GM23338 (cell line): Measurements from ENCODE around the gene CNTNAP2. TPM values are rescaled to one million over a fixed set of nuclear protein-coding genes. Genes with fewer than 3 reads are reported as not detected.
"Not testable (repeated sequence)": the region's sequence is repeated elsewhere in the genome, so short reads cannot be mapped to it uniquely, and the experiment has no call there.

Experiments used
- ATAC-seq: fragments of 200-7000 bp; cut with Tn5 transposase; 3 replicates; pipeline ENCODE4 v1.9.1; 2020
- DNase-seq: peaks from one replicate; pipeline ENCODE4 v3.0.0-alpha.2; 2015; ENCODE audit warnings: low spot score
- H2AFZ ChIP-seq: fragments of 200-600 bp; sonication (generic); 2 replicates; pipeline ENCODE4 v1.8.0; 2016; ENCODE audit warnings: antibody characterized with exemption, mild to moderate bottlenecking, moderate library complexity
- H3F3A ChIP-seq: fragments of 200-600 bp; sonication (generic); replicated peaks from 2 replicates; pipeline ENCODE4 v1.8.0; 2017; ENCODE audit warnings: antibody characterized with exemption, mixed run types, low read depth
- H3K27ac ChIP-seq: fragments of 200-600 bp; sonication (generic); 2 replicates; pipeline ENCODE4 v1.6.1; 2016; ENCODE audit warnings: low read depth
- H3K27me3 ChIP-seq: fragments of 200-600 bp; sonication (generic); 2 replicates; pipeline ENCODE4 v1.8.0; 2016; ENCODE audit warnings: mild to moderate bottlenecking, mixed run types, moderate library complexity; ENCODE audit not compliant: insufficient read depth
- H3K36me3 ChIP-seq: fragments of 200-600 bp; sonication (generic); 2 replicates; pipeline ENCODE4 v1.8.0; 2016; ENCODE audit warnings: mild to moderate bottlenecking; ENCODE audit not compliant: insufficient read depth
- H3K4me1 ChIP-seq: fragments of 200-600 bp; sonication (generic); 2 replicates; pipeline ENCODE4 v1.8.0; 2016; ENCODE audit warnings: mild to moderate bottlenecking, moderate library complexity; ENCODE audit not compliant: insufficient read depth
- H3K4me2 ChIP-seq: fragments of 200-600 bp; sonication (generic); 2 replicates; pipeline ENCODE4 v1.7.1; 2017; ENCODE audit warnings: mixed run types
- H3K4me3 ChIP-seq: fragments of 200-600 bp; sonication (generic); 2 replicates; pipeline ENCODE4 v1.6.1; 2016; ENCODE audit warnings: mixed run types
- H3K79me2 ChIP-seq: fragments of 200-600 bp; sonication (generic); replicated peaks from 2 replicates; pipeline ENCODE4 v1.8.0; 2017; ENCODE audit warnings: mild to moderate bottlenecking; ENCODE audit not compliant: insufficient read depth
- H3K9me2 ChIP-seq: fragments of 200-600 bp; sonication (generic); 2 replicates; pipeline ENCODE4 v1.8.0; 2017; ENCODE audit not compliant: insufficient read depth
- H4K20me1 ChIP-seq: fragments of 200-600 bp; sonication (generic); replicated peaks from 2 replicates; pipeline ENCODE4 v1.8.0; 2017; ENCODE audit warnings: mild to moderate bottlenecking; ENCODE audit not compliant: insufficient read depth
- H3K27ac Mint-ChIP-seq: 2 replicates; pipeline ENCODE4 v1.8.0; 2020; ENCODE audit warnings: inconsistent platforms, mild to moderate bottlenecking, moderate library complexity, mixed read lengths
- H3K27me3 Mint-ChIP-seq: 3 replicates; pipeline ENCODE4 v1.8.0; 2022; ENCODE audit warnings: low read depth, mild to moderate bottlenecking, moderate library complexity, mixed read lengths, inconsistent platforms; ENCODE audit not compliant: insufficient read depth, poor library complexity
- H3K36me3 Mint-ChIP-seq: 3 replicates; pipeline ENCODE4 v1.8.0; 2021; ENCODE audit warnings: low read depth, mild to moderate bottlenecking, inconsistent platforms, moderate library complexity, mixed read lengths
- H3K4me1 Mint-ChIP-seq: 3 replicates; pipeline ENCODE4 v1.8.0; 2020; ENCODE audit warnings: mild to moderate bottlenecking, inconsistent platforms, mixed read lengths
- H3K4me3 Mint-ChIP-seq: 3 replicates; pipeline ENCODE4 v1.8.0; 2021; ENCODE audit warnings: moderate library complexity, mild to moderate bottlenecking, inconsistent platforms, mixed read lengths
- H3K9me3 Mint-ChIP-seq: 3 replicates; pipeline ENCODE4 v1.8.0; 2020; ENCODE audit warnings: moderate library complexity, mild to moderate bottlenecking, inconsistent platforms, mixed read lengths
- CREB1 ChIP-seq: fragments of 250-450 bp; sonication (Bioruptor Pico); IDR thresholded peaks from 2 replicates; pipeline ENCODE4 v1.5.0; 2020; ENCODE audit warnings: low read depth, mild to moderate bottlenecking, moderate library complexity
- EZH2 ChIP-seq: fragments of 200-600 bp; sonication (generic); IDR thresholded peaks from one replicate; pipeline ENCODE4 v1.8.0; 2017; ENCODE audit warnings: antibody characterized with exemption, mild to moderate bottlenecking, low read depth; ENCODE audit not compliant: unreplicated experiment
- EZH2phosphoT487 ChIP-seq: fragments of 200-600 bp; sonication (generic); IDR thresholded peaks from one replicate; pipeline ENCODE4 v1.8.1; 2018; ENCODE audit warnings: antibody characterized with exemption; ENCODE audit not compliant: unreplicated experiment
- JUNB ChIP-seq: IDR thresholded peaks from one replicate; pipeline ENCODE4 v1.6.1; 2016; ENCODE audit warnings: antibody characterized with exemption; ENCODE audit not compliant: unreplicated experiment
- NANOG ChIP-seq: IDR thresholded peaks from 2 replicates; pipeline ENCODE4 v1.6.1; 2016; ENCODE audit warnings: antibody characterized with exemption, borderline replicate concordance
- POLR2AphosphoS5 ChIP-seq: IDR thresholded peaks from 2 replicates; pipeline ENCODE4 v1.6.1; 2016; ENCODE audit warnings: antibody characterized with exemption, low read depth
- STAT1 ChIP-seq: IDR thresholded peaks from one replicate; pipeline ENCODE4 v1.6.1; 2016; ENCODE audit warnings: antibody characterized with exemption; ENCODE audit not compliant: unreplicated experiment
- ZNF114 ChIP-seq: fragments of 250-450 bp; sonication (Bioruptor Pico); IDR thresholded peaks from 2 replicates; pipeline ENCODE4 v1.5.0; 2020; ENCODE audit warnings: mild to moderate bottlenecking, moderate library complexity
- ZNF331 ChIP-seq: fragments of 250-450 bp; sonication (Bioruptor Pico); IDR thresholded peaks from 2 replicates; pipeline ENCODE4 v1.5.0; 2020; ENCODE audit warnings: low read depth, mild to moderate bottlenecking, moderate library complexity
- polyA plus RNA-seq: library from polyadenylated mRNA; unstranded; fragments of >200 nt; fragmentation: Nextera tagmentation; extraction: Ambion mirVana; gene quantifications from 2 replicates; pipeline ENCODE4 v1.2.1, GENCODE V29; 2016
- total RNA-seq: library from RNA; depleted of rRNA; stranded (reverse); fragments of >200 nt; shearing (Covaris generic); gene quantifications from 2 replicates; pipeline ENCODE4 v1.2.3, GENCODE V29; 2014
- TF ChIP-seq, protein P1 (sequence below): IDR thresholded peaks from 2 replicates; pipeline ENCODE4 v1.6.1; 2016; ENCODE audit warnings: antibody characterized with exemption
- TF ChIP-seq, protein P2 (sequence below): IDR thresholded peaks from one replicate; pipeline ENCODE4 v1.6.1; 2018; ENCODE audit warnings: antibody characterized with exemption; ENCODE audit not compliant: unreplicated experiment
- TF ChIP-seq, protein P3 (sequence below), 2 experiments: fragments of 200-600 bp in 1 of 2; sonication (generic) in 1 of 2; conservative IDR thresholded peaks; 2 replicates each; pipeline versions ENCODE4 v1.5.1 to v1.6.1; 2016 to 2017; ENCODE audit warnings: antibody characterized with exemption in 2 of 2, low read depth in 2 of 2, mild to moderate bottlenecking in 2 of 2, moderate library complexity in 1 of 2

CNTNAP2 gene
- total and polyA plus RNA-seq, 2 experiments from 2014 or later: 38.2 to 61.3 TPM

- no peak for TF ChIP-seq CREB1
- no peak for TF ChIP-seq NANOG
- no peak for TF ChIP-seq ZNF114
- no peak for TF ChIP-seq EZH2phosphoT487
- TF ChIP-seq, protein P1, sequence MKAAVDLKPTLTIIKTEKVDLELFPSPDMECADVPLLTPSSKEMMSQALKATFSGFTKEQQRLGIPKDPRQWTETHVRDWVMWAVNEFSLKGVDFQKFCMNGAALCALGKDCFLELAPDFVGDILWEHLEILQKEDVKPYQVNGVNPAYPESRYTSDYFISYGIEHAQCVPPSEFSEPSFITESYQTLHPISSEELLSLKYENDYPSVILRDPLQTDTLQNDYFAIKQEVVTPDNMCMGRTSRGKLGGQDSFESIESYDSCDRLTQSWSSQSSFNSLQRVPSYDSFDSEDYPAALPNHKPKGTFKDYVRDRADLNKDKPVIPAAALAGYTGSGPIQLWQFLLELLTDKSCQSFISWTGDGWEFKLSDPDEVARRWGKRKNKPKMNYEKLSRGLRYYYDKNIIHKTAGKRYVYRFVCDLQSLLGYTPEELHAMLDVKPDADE: no peak
- TF ChIP-seq ZNF331 (CRISPR knock-in tag): no peak
These were observed 2348.3 kb downstream of the CNTNAP2 start (continued) for GRCh38 chr7:148464947-148465346.

DNA sequence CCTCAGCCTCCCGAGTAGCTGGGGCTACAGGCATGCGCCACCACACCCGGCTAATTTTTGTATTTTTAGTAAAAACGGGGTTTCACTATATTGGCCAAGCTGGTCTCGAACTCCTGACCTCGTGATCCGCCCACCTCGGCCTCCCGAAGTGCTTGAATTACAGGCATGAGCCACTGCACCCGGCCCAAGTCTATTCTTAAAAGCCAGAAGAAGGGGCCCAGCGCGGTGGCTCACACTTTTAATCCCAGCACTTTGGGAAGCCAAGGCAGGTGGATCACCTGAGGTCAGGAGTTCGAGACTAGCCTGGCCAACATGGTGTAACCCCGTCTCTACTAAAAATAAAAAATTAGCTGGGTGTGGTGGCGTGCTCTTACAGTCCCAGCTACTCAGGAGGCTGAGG, 2348.8 kb downstream of the CNTNAP2 start:
- H3K79me2 ChIP-seq, ATAC-seq, H3K4me3 ChIP-seq, H3K4me1 Mint-ChIP-seq, H3F3A ChIP-seq, H3K4me3 Mint-ChIP-seq, DNase-seq, H3K4me1 ChIP-seq, H3K36me3 ChIP-seq, H3K4me2 ChIP-seq, H3K9me2 ChIP-seq, H3K27me3 ChIP-seq, H3K27ac Mint-ChIP-seq, H3K27me3 Mint-ChIP-seq, H3K27ac ChIP-seq, H4K20me1 ChIP-seq: not testable (repeated sequence)
- Mint-ChIP-seq H3K36me3 (peaks cover 11% of the 10 kb centered on the region; the same call in 2 of the 3 replicates), H3K9me3 (peaks cover 19% of the 10 kb centered on the region)
- H2AFZ ChIP-seq: 0 out of 2 replicates have a peak overlapping the region, but pooled peaks have one; percentile 4

DNA sequence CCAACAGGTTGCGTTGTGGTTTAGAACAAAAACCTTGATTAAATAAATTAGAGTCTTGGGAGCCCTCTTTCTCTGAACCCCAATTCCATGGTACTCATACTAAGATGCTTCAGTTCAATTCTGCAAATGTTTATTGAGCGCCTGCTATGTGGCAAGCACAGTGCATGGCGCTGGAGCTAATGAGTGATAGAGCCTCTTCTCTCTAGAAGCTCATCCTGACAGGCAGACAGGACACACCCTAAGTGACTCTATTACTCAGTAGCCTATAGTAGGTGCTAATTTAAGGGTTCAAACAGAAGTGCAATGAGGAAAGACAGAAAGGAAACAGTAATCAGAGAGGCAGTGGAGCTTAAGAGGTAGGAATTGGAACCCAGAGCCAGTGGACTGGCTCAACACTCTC, 2349.5 kb downstream of the CNTNAP2 start:
- Mint-ChIP-seq H3K36me3 (peaks cover 11% of the 10 kb centered on the region; the same call in 2 of the 3 replicates), H3K27ac (no peak overlapping the region), H3K4me1 (no peaks in the 10 kb centered on the region), H3K9me3 (peaks cover 19% of the 10 kb centered on the region), H3K27me3 (peaks cover 2% of the 10 kb centered on the region), H3K4me3 (no peak overlapping the region)
- Histone ChIP-seq H3K9me2 (peaks cover 5% of the 10 kb centered on the region; the same call in 1 of the 2 replicates), H3F3A (0 out of 2 replicates have a peak, but pooled peaks cover 5% of the 10 kb centered on the region), H2AFZ (0 out of 2 replicates have a peak overlapping the region, but pooled peaks have one; percentile 4), H3K36me3 (no peaks in the 10 kb centered on the region), H3K4me3 (no peak overlapping the region), H3K4me1 (no peaks in the 10 kb centered on the region), H3K27ac (no peak overlapping the region), H4K20me1 (no peaks in the 10 kb centered on the region), H3K27me3 (no peaks in the 10 kb centered on the region), H3K79me2 (no peaks in the 10 kb centered on the region), H3K4me2 (no peak overlapping the region)
- no peak for ATAC-seq
- no peak for DNase-seq
- TF ChIP-seq CREB1 (no peak), STAT1 (no peak), EZH2 (no peak), JUNB (no peak), NANOG (no peak), ZNF114 (no peak), EZH2phosphoT487 (no peak), ZNF331 (CRISPR knock-in tag) (no peak), POLR2AphosphoS5 (no peak)
- TF ChIP-seq, protein P2, sequence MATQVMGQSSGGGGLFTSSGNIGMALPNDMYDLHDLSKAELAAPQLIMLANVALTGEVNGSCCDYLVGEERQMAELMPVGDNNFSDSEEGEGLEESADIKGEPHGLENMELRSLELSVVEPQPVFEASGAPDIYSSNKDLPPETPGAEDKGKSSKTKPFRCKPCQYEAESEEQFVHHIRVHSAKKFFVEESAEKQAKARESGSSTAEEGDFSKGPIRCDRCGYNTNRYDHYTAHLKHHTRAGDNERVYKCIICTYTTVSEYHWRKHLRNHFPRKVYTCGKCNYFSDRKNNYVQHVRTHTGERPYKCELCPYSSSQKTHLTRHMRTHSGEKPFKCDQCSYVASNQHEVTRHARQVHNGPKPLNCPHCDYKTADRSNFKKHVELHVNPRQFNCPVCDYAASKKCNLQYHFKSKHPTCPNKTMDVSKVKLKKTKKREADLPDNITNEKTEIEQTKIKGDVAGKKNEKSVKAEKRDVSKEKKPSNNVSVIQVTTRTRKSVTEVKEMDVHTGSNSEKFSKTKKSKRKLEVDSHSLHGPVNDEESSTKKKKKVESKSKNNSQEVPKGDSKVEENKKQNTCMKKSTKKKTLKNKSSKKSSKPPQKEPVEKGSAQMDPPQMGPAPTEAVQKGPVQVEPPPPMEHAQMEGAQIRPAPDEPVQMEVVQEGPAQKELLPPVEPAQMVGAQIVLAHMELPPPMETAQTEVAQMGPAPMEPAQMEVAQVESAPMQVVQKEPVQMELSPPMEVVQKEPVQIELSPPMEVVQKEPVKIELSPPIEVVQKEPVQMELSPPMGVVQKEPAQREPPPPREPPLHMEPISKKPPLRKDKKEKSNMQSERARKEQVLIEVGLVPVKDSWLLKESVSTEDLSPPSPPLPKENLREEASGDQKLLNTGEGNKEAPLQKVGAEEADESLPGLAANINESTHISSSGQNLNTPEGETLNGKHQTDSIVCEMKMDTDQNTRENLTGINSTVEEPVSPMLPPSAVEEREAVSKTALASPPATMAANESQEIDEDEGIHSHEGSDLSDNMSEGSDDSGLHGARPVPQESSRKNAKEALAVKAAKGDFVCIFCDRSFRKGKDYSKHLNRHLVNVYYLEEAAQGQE: no peak
- TF ChIP-seq, protein P1: no peak
- TF ChIP-seq, protein P3, sequence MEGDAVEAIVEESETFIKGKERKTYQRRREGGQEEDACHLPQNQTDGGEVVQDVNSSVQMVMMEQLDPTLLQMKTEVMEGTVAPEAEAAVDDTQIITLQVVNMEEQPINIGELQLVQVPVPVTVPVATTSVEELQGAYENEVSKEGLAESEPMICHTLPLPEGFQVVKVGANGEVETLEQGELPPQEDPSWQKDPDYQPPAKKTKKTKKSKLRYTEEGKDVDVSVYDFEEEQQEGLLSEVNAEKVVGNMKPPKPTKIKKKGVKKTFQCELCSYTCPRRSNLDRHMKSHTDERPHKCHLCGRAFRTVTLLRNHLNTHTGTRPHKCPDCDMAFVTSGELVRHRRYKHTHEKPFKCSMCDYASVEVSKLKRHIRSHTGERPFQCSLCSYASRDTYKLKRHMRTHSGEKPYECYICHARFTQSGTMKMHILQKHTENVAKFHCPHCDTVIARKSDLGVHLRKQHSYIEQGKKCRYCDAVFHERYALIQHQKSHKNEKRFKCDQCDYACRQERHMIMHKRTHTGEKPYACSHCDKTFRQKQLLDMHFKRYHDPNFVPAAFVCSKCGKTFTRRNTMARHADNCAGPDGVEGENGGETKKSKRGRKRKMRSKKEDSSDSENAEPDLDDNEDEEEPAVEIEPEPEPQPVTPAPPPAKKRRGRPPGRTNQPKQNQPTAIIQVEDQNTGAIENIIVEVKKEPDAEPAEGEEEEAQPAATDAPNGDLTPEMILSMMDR (conservative IDR thresholded peaks at IDR 0.05; ENCODE audit: low read depth in 2 of 2): no peak
